Gastrocnemius medialis (tissue), 4 donors: ENCODE results near the gene ANKRD62.

ENCODE experiments used
- POLR2A ChIP-seq, 2 donors: fragments of 450-650 bp; IDR thresholded peaks; one replicate each; pipeline ENCODE4 v1.6.1; 2017; ENCODE audit warnings: antibody characterized with exemption in 2 of 2, mild to moderate bottlenecking in 2 of 2, moderate library complexity in 2 of 2
- TF ChIP-seq, protein P1 (sequence below), 5 experiments: fragments of 450-650 bp in 3 of 5; fragments of 200-600 bp in 2 of 5; sonication (generic) in 2 of 5; IDR thresholded peaks in 4 of 5; conservative IDR thresholded peaks in 1 of 5; 1 replicate in 4 of 5; 2 replicates in 1 of 5; pipeline ENCODE4 v1.5.1; 2016 to 2019; ENCODE audit warnings: antibody characterized with exemption in 5 of 5, mild to moderate bottlenecking in 3 of 5, moderate library complexity in 3 of 5

DNA sequence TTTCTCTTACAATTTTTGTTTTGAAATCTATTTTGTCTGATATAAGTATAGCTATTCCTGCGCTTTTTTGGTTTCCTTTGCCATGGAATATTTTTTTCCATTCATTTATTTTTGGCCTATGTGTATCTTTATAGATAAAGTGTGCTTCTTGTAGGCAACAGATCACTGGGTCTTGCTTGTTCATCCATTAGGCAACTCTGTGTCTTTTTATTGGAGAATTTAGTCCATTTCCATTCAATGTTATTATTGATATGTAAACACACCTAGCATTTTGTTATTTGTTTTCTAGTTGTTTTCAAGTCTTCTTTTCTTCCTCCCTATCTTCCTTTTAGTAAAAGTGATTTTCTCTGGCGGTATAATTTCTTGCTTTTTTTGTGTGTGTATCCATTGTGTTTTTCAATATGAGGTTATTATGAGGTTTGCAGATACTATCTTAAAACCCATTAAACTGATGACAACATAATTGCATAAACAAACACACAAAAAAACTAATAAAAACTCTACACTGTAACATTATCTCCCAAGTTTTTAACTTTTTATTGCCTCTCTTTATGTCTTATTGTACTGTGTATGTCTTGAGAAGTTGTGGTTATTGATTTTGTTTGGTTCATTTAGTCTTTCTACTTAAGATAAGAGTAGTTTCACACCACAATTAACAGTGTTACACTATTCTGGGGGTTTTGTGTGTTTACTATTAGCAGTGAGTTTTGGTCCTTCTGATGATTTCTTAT, 71.6 kb downstream of the ANKRD62 start:
- TF ChIP-seq, protein P1, sequence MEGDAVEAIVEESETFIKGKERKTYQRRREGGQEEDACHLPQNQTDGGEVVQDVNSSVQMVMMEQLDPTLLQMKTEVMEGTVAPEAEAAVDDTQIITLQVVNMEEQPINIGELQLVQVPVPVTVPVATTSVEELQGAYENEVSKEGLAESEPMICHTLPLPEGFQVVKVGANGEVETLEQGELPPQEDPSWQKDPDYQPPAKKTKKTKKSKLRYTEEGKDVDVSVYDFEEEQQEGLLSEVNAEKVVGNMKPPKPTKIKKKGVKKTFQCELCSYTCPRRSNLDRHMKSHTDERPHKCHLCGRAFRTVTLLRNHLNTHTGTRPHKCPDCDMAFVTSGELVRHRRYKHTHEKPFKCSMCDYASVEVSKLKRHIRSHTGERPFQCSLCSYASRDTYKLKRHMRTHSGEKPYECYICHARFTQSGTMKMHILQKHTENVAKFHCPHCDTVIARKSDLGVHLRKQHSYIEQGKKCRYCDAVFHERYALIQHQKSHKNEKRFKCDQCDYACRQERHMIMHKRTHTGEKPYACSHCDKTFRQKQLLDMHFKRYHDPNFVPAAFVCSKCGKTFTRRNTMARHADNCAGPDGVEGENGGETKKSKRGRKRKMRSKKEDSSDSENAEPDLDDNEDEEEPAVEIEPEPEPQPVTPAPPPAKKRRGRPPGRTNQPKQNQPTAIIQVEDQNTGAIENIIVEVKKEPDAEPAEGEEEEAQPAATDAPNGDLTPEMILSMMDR (IDR thresholded peaks at IDR 0.05 in 4 of 5, conservative IDR thresholded peaks at IDR 0.05 in 1 of 5) = no peak
- TF ChIP-seq POLR2A (IDR thresholded peaks at IDR 0.05) = no peak
